ENCODE data around the gene NCDN. TPM values are rescaled to one million over a fixed set of nuclear protein-coding genes. Genes with fewer than 3 reads are reported as not detected.

Gene NCDN
- total RNA-seq, 2 experiments from 2014 or later, result 17.3 to 17.5 TPM

- ChIA-PET CTCF (no interaction called here), POLR2A (no interaction called here)
- Mint-ChIP-seq H3K36me3 (ENCODE audit: low read depth) (peaks cover 6% of the 10 kb centered on the region), H3K9me3 (no peaks in the 10 kb centered on the region), H3K27ac (no peak overlapping the region), H3K4me1 (ENCODE audit: low read depth) (peaks cover 7% of the 10 kb centered on the region), H3K27me3 (no peaks in the 10 kb centered on the region), H3K4me3 (no peak overlapping the region)
- intact Hi-C loops (cut with micrococcal nuclease), result no loop called here
- TF ChIP-seq, protein P1, sequence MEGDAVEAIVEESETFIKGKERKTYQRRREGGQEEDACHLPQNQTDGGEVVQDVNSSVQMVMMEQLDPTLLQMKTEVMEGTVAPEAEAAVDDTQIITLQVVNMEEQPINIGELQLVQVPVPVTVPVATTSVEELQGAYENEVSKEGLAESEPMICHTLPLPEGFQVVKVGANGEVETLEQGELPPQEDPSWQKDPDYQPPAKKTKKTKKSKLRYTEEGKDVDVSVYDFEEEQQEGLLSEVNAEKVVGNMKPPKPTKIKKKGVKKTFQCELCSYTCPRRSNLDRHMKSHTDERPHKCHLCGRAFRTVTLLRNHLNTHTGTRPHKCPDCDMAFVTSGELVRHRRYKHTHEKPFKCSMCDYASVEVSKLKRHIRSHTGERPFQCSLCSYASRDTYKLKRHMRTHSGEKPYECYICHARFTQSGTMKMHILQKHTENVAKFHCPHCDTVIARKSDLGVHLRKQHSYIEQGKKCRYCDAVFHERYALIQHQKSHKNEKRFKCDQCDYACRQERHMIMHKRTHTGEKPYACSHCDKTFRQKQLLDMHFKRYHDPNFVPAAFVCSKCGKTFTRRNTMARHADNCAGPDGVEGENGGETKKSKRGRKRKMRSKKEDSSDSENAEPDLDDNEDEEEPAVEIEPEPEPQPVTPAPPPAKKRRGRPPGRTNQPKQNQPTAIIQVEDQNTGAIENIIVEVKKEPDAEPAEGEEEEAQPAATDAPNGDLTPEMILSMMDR (IDR thresholded peaks at IDR 0.05), result no peak
- ATAC-seq (no peak), DNase-seq (no peak)
Measured at GRCh38 chr1:35595684-35596083, 38.1 kb downstream of the NCDN start.

GRCh38 chr1:35597870-35598269 lies 40.3 kb downstream of the NCDN start:
- Mint-ChIP-seq H3K9me3 (no peaks in the 10 kb centered on the region), H3K27ac (no peak overlapping the region), H3K36me3 (ENCODE audit: low read depth) (peaks cover 9% of the 10 kb centered on the region), H3K4me3 (no peak overlapping the region), H3K4me1 (ENCODE audit: low read depth) (peaks cover 6% of the 10 kb centered on the region), H3K27me3 (no peaks in the 10 kb centered on the region)
- ChIA-PET CTCF (interaction anchor here (1.5 kb wide), 1 partner anchor 33 kb away, joined by 4 read pairs; no protein-coding TSS in a partner anchor), POLR2A (no interaction called here)
- intact Hi-C loops (cut with micrococcal nuclease), result no loop called here
- TF ChIP-seq, protein P1 (IDR thresholded peaks at IDR 0.05), result no peak
- DNase-seq (no peak), ATAC-seq (no peak)

GRCh38 chr1:35598895-35599294 lies 41.3 kb downstream of the NCDN start:
- ATAC-seq (no peak), DNase-seq (no peak)
- Mint-ChIP-seq H3K27me3 (no peaks in the 10 kb centered on the region), H3K4me3 (no peak overlapping the region), H3K4me1 (ENCODE audit: low read depth) (no peaks in the 10 kb centered on the region), H3K9me3 (no peaks in the 10 kb centered on the region), H3K36me3 (ENCODE audit: low read depth) (peaks cover 16% of the 10 kb centered on the region), H3K27ac (no peak overlapping the region)
- ChIA-PET POLR2A (no interaction called here), CTCF (no interaction called here)
- intact Hi-C loops (cut with micrococcal nuclease), result no loop called here
- TF ChIP-seq, protein P1 (IDR thresholded peaks at IDR 0.05), result no peak

DNA sequence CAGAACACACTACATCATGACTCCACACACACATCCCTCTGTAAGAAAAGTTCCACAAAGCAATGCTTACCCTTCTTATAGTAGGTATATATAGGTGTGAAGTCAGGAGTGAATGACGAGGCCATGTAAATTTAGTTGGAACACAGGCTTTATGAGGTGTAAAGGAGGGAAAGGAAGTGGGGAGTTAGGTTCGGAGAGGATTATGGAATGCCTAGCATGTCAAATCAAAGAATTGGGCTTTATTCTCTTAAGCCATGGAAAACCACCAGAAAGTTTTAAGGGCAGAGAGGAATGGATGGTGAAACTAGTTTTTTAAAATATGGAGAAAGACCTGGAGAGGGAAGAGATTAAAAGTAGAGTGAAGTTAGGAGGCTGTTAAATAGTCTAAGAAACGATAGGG lies 41.8 kb downstream of the NCDN start:
- Mint-ChIP-seq H3K4me1 (ENCODE audit: low read depth) (no peaks in the 10 kb centered on the region), H3K27ac (no peak overlapping the region), H3K36me3 (ENCODE audit: low read depth) (peaks cover 16% of the 10 kb centered on the region), H3K9me3 (no peaks in the 10 kb centered on the region), H3K4me3 (no peak overlapping the region), H3K27me3 (no peaks in the 10 kb centered on the region)
- no peak for DNase-seq
- intact Hi-C loops (cut with micrococcal nuclease), result no loop called here
- CTCF ChIA-PET, result interaction anchor here (0.9 kb wide), 1 partner anchor 30 kb away, joined by 3 read pairs; no protein-coding TSS in a partner anchor
- no peak for ATAC-seq
- TF ChIP-seq, protein P1 (IDR thresholded peaks at IDR 0.05), result no peak
- POLR2A ChIA-PET, result no interaction called here

- H3K9me3 Mint-ChIP-seq, result no peaks in the 10 kb centered on the region
- ATAC-seq (no peak), DNase-seq (no peak)
- H3K4me3 Mint-ChIP-seq, result no peak overlapping the region
- ChIA-PET POLR2A (interaction anchor here (0.9 kb wide), 1 partner anchor 169 kb away, joined by 3 read pairs; the partner anchor contains the start of gene CLSPN), CTCF (interaction anchor here (1.1 to 1.2 kb wide), 2 partner anchors 126 to 150 kb away, joined by 4 to 5 read pairs; no protein-coding TSS in a partner anchor)
- no peak overlapping the region for H3K27ac Mint-ChIP-seq
- H3K36me3 Mint-ChIP-seq (ENCODE audit: low read depth), result peaks cover 20% of the 10 kb centered on the region
- H3K4me1 Mint-ChIP-seq (ENCODE audit: low read depth), result no peaks in the 10 kb centered on the region
- intact Hi-C loops (cut with micrococcal nuclease), result no loop called here
- no peaks in the 10 kb centered on the region for H3K27me3 Mint-ChIP-seq
- TF ChIP-seq, protein P1 (IDR thresholded peaks at IDR 0.05), result no peak
Measured at GRCh38 chr1:35600593-35600992, 43.0 kb downstream of the NCDN start.
